ENCODE data around the gene ELK4.
"Not testable (repeated sequence)": the region's sequence is repeated elsewhere in the genome, so short reads cannot be mapped to it uniquely, and the experiment has no call there.

Gene ELK4

GRCh38 chr1:205636138-205636530 is 4.3 kb upstream of the ELK4 start:
- H3K9ac ChIP-seq (ENCODE audit: low read length); H3K4me3 ChIP-seq (ENCODE audit: low read length); H3K36me3 ChIP-seq (ENCODE audit: control insufficient read depth, insufficient read depth, low read length); H3K4me1 ChIP-seq (ENCODE audit: control insufficient read depth, insufficient read depth, low read length); H3K27me3 ChIP-seq (ENCODE audit: control insufficient read depth, insufficient read depth, low read length); H3K9me3 ChIP-seq (ENCODE audit: control insufficient read depth, low read length): not testable (repeated sequence)

DNA sequence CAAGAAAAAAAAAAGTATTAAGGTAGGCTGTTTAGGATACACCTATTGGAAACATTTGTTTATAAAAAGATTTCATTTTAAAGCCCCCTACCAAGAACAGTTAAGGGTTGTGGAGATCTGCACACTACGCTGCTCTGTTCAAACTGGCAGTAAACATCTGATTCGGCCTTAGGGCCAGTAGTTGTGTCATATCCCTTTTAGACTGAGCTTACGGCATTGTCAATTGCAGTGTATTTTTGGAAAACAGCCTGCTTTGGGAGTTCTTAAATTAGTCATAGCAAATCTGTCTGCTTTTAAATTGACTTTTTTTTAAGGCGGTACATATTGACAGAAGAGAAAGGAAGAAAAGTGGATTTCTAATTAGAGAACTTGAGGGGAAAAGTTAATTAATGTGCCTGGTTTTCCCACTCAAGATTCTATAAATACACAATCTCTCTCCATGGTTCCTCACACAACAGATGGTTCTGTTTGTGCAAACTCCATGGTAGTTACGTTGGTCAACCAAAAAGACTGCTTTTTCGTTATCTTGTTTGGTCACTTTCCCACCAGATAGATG is 1.7 kb upstream of the ELK4 start:
- Histone ChIP-seq H3K27me3 (ENCODE audit: control insufficient read depth, insufficient read depth, low read length) (no peaks in the 10 kb centered on the region), H3K4me3 (ENCODE audit: low read length) (no peak overlapping the region), H3K4me1 (ENCODE audit: control insufficient read depth, insufficient read depth, low read length) (peaks cover 13% of the 10 kb centered on the region), H3K9me3 (ENCODE audit: control insufficient read depth, low read length) (no peaks in the 10 kb centered on the region), H3K36me3 (ENCODE audit: control insufficient read depth, insufficient read depth, low read length) (no peaks in the 10 kb centered on the region), H3K9ac (ENCODE audit: low read length) (no peak overlapping the region)

GRCh38 chr1:205632669-205633169 is 908 bp upstream of the ELK4 start:
- Histone ChIP-seq H3K27me3 (ENCODE audit: control insufficient read depth, insufficient read depth, low read length) (no peaks in the 10 kb centered on the region), H3K36me3 (ENCODE audit: control insufficient read depth, insufficient read depth, low read length) (no peaks in the 10 kb centered on the region), H3K9me3 (ENCODE audit: control insufficient read depth, low read length) (no peaks in the 10 kb centered on the region), H3K9ac (ENCODE audit: low read length) (peak overlapping the region; percentile 76), H3K4me1 (ENCODE audit: control insufficient read depth, insufficient read depth, low read length) (peaks cover 13% of the 10 kb centered on the region), H3K4me3 (ENCODE audit: low read length) (no peak overlapping the region)

DNA sequence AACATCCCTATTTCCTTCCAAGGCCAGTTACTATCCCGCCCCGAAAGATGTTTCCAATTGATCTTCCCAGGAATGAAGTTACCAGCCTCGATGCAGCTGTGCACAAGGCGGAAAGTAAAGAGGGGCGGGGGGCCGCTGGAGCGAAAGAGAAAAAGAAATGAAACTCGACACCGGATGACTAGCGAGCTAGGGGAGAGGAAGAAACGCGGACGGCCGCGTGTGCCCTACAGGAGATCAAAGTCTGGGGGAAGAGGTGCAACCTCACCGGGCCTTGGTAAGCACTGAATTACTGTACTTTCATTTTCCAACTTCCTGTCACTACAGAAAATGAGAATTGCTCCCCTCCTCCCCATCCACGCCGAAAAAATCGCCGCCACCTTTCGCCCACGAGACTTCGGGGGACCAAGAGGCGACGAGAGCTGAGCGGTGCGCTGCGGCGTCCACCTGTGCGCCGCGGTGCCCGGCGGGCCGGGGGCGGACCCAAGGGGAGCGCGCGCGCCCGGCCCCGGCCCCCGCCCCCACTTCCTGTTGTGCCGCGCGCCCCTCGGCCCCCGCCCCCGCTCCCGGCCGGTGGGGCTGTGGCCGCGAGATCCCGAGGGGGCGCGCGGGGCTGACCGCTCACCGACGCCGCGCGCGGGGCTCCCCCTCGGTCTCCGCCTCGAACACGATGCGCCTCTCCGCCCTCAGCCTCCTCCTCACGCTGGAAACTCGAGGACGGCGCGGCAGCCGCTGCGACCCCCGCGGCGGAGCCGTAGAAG is 622 bp downstream of the ELK4 start:
- Histone ChIP-seq H3K9ac (ENCODE audit: low read length) (peak overlapping the region; percentile 78), H3K36me3 (ENCODE audit: control insufficient read depth, insufficient read depth, low read length) (no peaks in the 10 kb centered on the region), H3K4me3 (ENCODE audit: low read length) (peak overlapping the region; percentile 48), H3K9me3 (ENCODE audit: control insufficient read depth, low read length) (no peaks in the 10 kb centered on the region), H3K4me1 (ENCODE audit: control insufficient read depth, insufficient read depth, low read length) (peaks cover 7% of the 10 kb centered on the region), H3K27me3 (ENCODE audit: control insufficient read depth, insufficient read depth, low read length) (no peaks in the 10 kb centered on the region)

GRCh38 chr1:205630651-205631009 is 1.2 kb downstream of the ELK4 start:
- Histone ChIP-seq H3K4me3 (ENCODE audit: low read length) (peak overlapping the region; percentile 48), H3K4me1 (ENCODE audit: control insufficient read depth, insufficient read depth, low read length) (peaks cover 7% of the 10 kb centered on the region), H3K9ac (ENCODE audit: low read length) (peak overlapping the region; percentile 78), H3K27me3 (ENCODE audit: control insufficient read depth, insufficient read depth, low read length) (no peaks in the 10 kb centered on the region), H3K36me3 (ENCODE audit: control insufficient read depth, insufficient read depth, low read length) (no peaks in the 10 kb centered on the region), H3K9me3 (ENCODE audit: control insufficient read depth, low read length) (no peaks in the 10 kb centered on the region)

DNA sequence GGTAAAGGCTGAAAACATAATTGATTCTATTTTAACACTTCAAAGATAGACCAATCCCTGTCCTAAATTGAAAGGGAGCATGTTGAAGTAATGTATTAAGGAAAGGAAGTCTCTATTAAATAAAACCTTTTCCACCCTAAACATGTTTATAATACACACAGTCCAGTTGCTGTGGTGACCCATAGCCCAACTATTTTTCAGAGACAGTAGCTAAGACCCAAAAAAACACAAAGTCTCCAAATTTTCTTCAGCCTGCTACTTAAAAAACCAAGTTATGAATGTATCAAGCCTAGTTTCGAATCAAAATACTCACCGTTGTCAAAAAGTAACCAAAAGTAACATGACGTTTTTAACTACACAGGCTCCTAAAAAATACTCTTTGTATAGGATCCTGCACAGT is 1.6 kb downstream of the ELK4 start:
- H3K9ac ChIP-seq (ENCODE audit: low read length), result peak overlapping the region; percentile 78
- no peaks in the 10 kb centered on the region for H3K27me3 ChIP-seq (ENCODE audit: control insufficient read depth, insufficient read depth, low read length)
- no peaks in the 10 kb centered on the region for H3K36me3 ChIP-seq (ENCODE audit: control insufficient read depth, insufficient read depth, low read length)
- H3K4me1 ChIP-seq (ENCODE audit: control insufficient read depth, insufficient read depth, low read length), result peaks cover 7% of the 10 kb centered on the region
- peak overlapping the region; percentile 48 for H3K4me3 ChIP-seq (ENCODE audit: low read length)
- H3K9me3 ChIP-seq (ENCODE audit: control insufficient read depth, low read length), result no peaks in the 10 kb centered on the region

DNA sequence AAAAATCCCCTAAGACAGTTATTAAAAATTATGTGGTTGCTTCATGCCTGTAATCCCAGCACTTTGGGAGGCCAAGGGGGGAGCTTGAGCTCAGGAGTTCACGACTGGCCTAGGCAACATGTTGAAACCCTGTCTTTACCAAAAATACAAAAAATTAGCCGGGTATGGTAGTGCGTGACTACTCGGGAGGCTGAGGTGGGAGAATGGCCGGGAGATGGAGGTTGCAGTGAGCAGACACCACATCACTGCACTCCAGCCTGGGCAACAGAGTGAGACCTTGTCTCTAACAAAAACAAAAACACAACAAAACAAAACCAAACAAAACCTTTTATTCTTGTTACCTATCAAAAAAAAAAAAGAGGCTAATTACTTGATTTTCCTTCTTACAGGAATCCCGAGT is 2.1 kb downstream of the ELK4 start:
- Histone ChIP-seq H3K4me1 (ENCODE audit: control insufficient read depth, insufficient read depth, low read length) (peaks cover 7% of the 10 kb centered on the region), H3K9me3 (ENCODE audit: control insufficient read depth, low read length) (no peaks in the 10 kb centered on the region), H3K4me3 (ENCODE audit: low read length) (no peak overlapping the region), H3K27me3 (ENCODE audit: control insufficient read depth, insufficient read depth, low read length) (no peaks in the 10 kb centered on the region), H3K36me3 (ENCODE audit: control insufficient read depth, insufficient read depth, low read length) (no peaks in the 10 kb centered on the region), H3K9ac (ENCODE audit: low read length) (peak overlapping the region; percentile 78)

- Histone ChIP-seq H3K27me3 (ENCODE audit: control insufficient read depth, insufficient read depth, low read length) (no peaks in the 10 kb centered on the region), H3K4me3 (ENCODE audit: low read length) (no peak overlapping the region), H3K9ac (ENCODE audit: low read length) (no peak overlapping the region), H3K36me3 (ENCODE audit: control insufficient read depth, insufficient read depth, low read length) (no peaks in the 10 kb centered on the region), H3K9me3 (ENCODE audit: control insufficient read depth, low read length) (no peaks in the 10 kb centered on the region), H3K4me1 (ENCODE audit: control insufficient read depth, insufficient read depth, low read length) (peaks cover 7% of the 10 kb centered on the region)
These were observed 3.9 kb downstream of the ELK4 start for GRCh38 chr1:205627956-205628355.

GRCh38 chr1:205626216-205626615 is 5.6 kb downstream of the ELK4 start:
- no peaks in the 10 kb centered on the region for H3K27me3 ChIP-seq (ENCODE audit: control insufficient read depth, insufficient read depth, low read length)
- peaks cover 7% of the 10 kb centered on the region for H3K4me1 ChIP-seq (ENCODE audit: control insufficient read depth, insufficient read depth, low read length)
- H3K4me3 ChIP-seq (ENCODE audit: low read length), result no peak overlapping the region
- no peaks in the 10 kb centered on the region for H3K9me3 ChIP-seq (ENCODE audit: control insufficient read depth, low read length)
- no peak overlapping the region for H3K9ac ChIP-seq (ENCODE audit: low read length)
- no peaks in the 10 kb centered on the region for H3K36me3 ChIP-seq (ENCODE audit: control insufficient read depth, insufficient read depth, low read length)

DNA sequence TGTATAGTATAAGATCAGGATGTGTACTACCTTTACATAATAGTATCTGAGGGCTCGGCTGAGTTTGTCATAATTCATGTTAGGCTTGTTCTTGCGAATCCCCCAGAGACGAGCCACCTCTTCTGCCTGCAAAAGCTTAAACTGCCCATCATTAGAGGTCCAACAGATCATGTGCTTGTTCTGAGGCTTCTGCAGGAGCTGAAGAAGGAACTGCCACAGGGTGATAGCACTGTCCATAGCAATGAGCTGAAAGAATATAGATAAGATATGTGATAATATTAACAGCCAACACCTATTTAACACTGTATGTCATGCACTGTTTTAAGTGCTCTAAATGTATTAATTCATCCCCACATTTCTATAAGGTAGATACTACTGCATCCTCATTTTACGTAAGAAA is 8.2 kb downstream of the ELK4 start:
- no peaks in the 10 kb centered on the region for H3K4me1 ChIP-seq (ENCODE audit: control insufficient read depth, insufficient read depth, low read length)
- no peaks in the 10 kb centered on the region for H3K27me3 ChIP-seq (ENCODE audit: control insufficient read depth, insufficient read depth, low read length)
- peaks cover 8% of the 10 kb centered on the region for H3K36me3 ChIP-seq (ENCODE audit: control insufficient read depth, insufficient read depth, low read length)
- no peak overlapping the region for H3K4me3 ChIP-seq (ENCODE audit: low read length)
- no peaks in the 10 kb centered on the region for H3K9me3 ChIP-seq (ENCODE audit: control insufficient read depth, low read length)
- H3K9ac ChIP-seq (ENCODE audit: low read length), result no peak overlapping the region

DNA sequence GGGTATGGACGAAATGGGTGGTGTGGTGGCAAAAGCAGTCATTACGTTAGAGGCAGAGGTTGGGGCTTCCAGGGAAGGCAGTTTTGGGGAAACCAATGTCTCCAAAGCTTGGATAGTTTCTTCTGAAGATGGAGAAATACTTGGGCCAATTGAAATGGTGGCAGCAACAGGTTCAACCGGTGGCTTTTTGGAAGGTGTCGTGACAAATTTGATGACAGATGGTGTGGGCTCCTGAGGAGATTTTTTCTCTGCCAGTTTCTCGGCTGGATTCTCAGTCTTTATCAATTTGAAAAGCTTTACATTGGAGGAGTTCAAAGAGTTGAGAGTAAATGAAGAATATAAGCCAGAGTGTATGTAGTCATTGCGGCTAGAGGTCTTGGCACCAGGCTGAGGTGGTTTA is 11.5 kb downstream of the ELK4 start:
- no peaks in the 10 kb centered on the region for H3K9me3 ChIP-seq (ENCODE audit: control insufficient read depth, low read length)
- H3K4me1 ChIP-seq (ENCODE audit: control insufficient read depth, insufficient read depth, low read length), result no peaks in the 10 kb centered on the region
- peaks cover 8% of the 10 kb centered on the region for H3K36me3 ChIP-seq (ENCODE audit: control insufficient read depth, insufficient read depth, low read length)
- H3K27me3 ChIP-seq (ENCODE audit: control insufficient read depth, insufficient read depth, low read length), result no peaks in the 10 kb centered on the region
- no peak overlapping the region for H3K4me3 ChIP-seq (ENCODE audit: low read length)
- H3K9ac ChIP-seq (ENCODE audit: low read length), result no peak overlapping the region

DNA sequence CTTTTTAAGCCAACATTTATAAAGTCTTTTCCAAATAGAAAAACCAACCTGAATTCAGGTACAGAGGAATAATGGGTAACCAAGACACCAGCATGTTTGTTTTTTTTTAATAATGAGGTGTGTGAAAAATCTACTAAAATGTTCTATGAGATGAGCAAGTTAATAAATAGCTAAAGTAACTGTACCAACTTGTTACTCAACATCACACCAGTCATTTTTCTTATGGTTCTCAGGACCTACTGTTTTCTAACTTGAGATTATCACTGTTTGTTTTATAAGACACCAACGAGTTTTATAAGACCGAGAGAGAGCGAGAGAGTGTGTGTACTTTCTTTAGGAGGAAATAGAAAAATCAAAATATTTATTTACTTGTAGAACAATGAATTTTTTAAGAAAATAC is 12.4 kb downstream of the ELK4 start:
- Histone ChIP-seq H3K27me3 (ENCODE audit: control insufficient read depth, insufficient read depth, low read length) (no peaks in the 10 kb centered on the region), H3K9ac (ENCODE audit: low read length) (no peak overlapping the region), H3K4me3 (ENCODE audit: low read length) (no peak overlapping the region), H3K9me3 (ENCODE audit: control insufficient read depth, low read length) (no peaks in the 10 kb centered on the region), H3K36me3 (ENCODE audit: control insufficient read depth, insufficient read depth, low read length) (peaks cover 8% of the 10 kb centered on the region), H3K4me1 (ENCODE audit: control insufficient read depth, insufficient read depth, low read length) (no peaks in the 10 kb centered on the region)

Data from mucosa of stomach (tissue), 1 donor.